Stimulated activated CD4-positive, alpha-beta T cell treated with anti-CD3 and anti-CD28 coated beads, Interleukin-15, amount 100 ng/mL, for 24 hours (primary cell): ENCODE results near the gene NPFFR1.

Source experiments
- DNase-seq: peaks from one replicate; pipeline ENCODE4 v3.0.0-alpha.2; 2020

NPFFR1 gene

GRCh38 chr10:70315276-70315675 is 31.5 kb upstream of the NPFFR1 start:
- DNase-seq = no peak

GRCh38 chr10:70312972-70313371 is 29.2 kb upstream of the NPFFR1 start:
- no peak for DNase-seq

GRCh38 chr10:70312249-70312648 is 28.4 kb upstream of the NPFFR1 start:
- DNase-seq = no peak

GRCh38 chr10:70311698-70312097 is 27.9 kb upstream of the NPFFR1 start:
- DNase-seq = no peak

GRCh38 chr10:70309661-70310060 is 25.9 kb upstream of the NPFFR1 start:
- DNase-seq = no peak

- DNase-seq = no peak
These were observed 24.6 kb upstream of the NPFFR1 start for GRCh38 chr10:70308121-70309060.

GRCh38 chr10:70306886-70307520 is 23.2 kb upstream of the NPFFR1 start:
- no peak for DNase-seq

- no peak for DNase-seq
These were observed 22.4 kb upstream of the NPFFR1 start for GRCh38 chr10:70306181-70306705.

GRCh38 chr10:70303730-70304129 is 19.9 kb upstream of the NPFFR1 start:
- DNase-seq = no peak

- DNase-seq = no peak
These were observed 18.5 kb upstream of the NPFFR1 start for GRCh38 chr10:70302292-70302691.

- no peak for DNase-seq
These were observed 17.2 kb upstream of the NPFFR1 start for GRCh38 chr10:70300908-70301597.

GRCh38 chr10:70300461-70300860 is 16.7 kb upstream of the NPFFR1 start:
- no peak for DNase-seq

- DNase-seq = no peak
These were observed 16.1 kb upstream of the NPFFR1 start for GRCh38 chr10:70299876-70300275.

GRCh38 chr10:70298393-70298792 is 14.6 kb upstream of the NPFFR1 start:
- no peak for DNase-seq

GRCh38 chr10:70297224-70297623 is 13.4 kb upstream of the NPFFR1 start:
- DNase-seq = no peak

GRCh38 chr10:70296406-70296899 is 12.6 kb upstream of the NPFFR1 start:
- no peak for DNase-seq

- DNase-seq = no peak
These were observed 12.1 kb upstream of the NPFFR1 start for GRCh38 chr10:70295926-70296325.

GRCh38 chr10:70295321-70295720 is 11.5 kb upstream of the NPFFR1 start:
- DNase-seq = no peak

- DNase-seq = no peak
These were observed 9.5 kb upstream of the NPFFR1 start for GRCh38 chr10:70293169-70293843.

GRCh38 chr10:70292004-70292403 is 8.2 kb upstream of the NPFFR1 start:
- DNase-seq = no peak

GRCh38 chr10:70289739-70290138 is 5.9 kb upstream of the NPFFR1 start:
- no peak for DNase-seq

GRCh38 chr10:70286616-70287015 is 2.8 kb upstream of the NPFFR1 start:
- no peak for DNase-seq

GRCh38 chr10:70285476-70285831 is 1.6 kb upstream of the NPFFR1 start:
- no peak for DNase-seq
